Measurements from ENCODE around the gene VEGFB.

VEGFB gene

GRCh38 chr11:64196626-64197025 lies 37.8 kb upstream of the VEGFB start:
- TF ChIP-seq, protein P1, sequence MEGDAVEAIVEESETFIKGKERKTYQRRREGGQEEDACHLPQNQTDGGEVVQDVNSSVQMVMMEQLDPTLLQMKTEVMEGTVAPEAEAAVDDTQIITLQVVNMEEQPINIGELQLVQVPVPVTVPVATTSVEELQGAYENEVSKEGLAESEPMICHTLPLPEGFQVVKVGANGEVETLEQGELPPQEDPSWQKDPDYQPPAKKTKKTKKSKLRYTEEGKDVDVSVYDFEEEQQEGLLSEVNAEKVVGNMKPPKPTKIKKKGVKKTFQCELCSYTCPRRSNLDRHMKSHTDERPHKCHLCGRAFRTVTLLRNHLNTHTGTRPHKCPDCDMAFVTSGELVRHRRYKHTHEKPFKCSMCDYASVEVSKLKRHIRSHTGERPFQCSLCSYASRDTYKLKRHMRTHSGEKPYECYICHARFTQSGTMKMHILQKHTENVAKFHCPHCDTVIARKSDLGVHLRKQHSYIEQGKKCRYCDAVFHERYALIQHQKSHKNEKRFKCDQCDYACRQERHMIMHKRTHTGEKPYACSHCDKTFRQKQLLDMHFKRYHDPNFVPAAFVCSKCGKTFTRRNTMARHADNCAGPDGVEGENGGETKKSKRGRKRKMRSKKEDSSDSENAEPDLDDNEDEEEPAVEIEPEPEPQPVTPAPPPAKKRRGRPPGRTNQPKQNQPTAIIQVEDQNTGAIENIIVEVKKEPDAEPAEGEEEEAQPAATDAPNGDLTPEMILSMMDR (IDR thresholded peaks at IDR 0.05; ENCODE audit: insufficient read depth, low read length, poor library complexity, severe bottlenecking), result no peak
- Histone ChIP-seq H3K4me3 (replicated peaks; ENCODE audit: low read depth, low read length) (no peak overlapping the region), H3K27me3 (replicated peaks; ENCODE audit: control insufficient read depth, insufficient read depth, low read length) (no peaks in the 10 kb centered on the region), H3K36me3 (ENCODE audit: control insufficient read depth, insufficient read depth, low read length) (peaks cover 38% of the 10 kb centered on the region)
- DNase-seq (ENCODE audit: extremely low read depth, insufficient read length), result no peak

DNA sequence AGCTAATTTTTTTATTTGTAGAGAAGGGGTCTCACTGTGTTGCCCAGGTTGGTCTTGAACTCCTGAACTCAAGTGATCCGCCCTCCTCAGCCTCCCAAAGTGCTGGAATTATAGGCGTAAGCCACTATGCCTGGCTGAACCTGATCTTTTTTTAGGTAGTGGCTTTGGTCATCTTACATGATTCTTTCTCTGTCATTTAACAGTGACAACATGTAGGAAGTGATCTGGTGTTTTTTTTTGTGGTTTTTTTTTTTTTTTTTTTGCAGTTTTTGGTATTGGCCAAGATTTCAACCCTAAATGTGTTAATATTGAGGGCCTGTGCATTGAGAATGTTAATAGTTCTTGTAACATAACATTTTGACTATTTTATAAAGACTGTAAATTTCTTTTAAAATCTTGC lies 35.9 kb upstream of the VEGFB start:
- DNase-seq (ENCODE audit: extremely low read depth, insufficient read length), result no peak
- TF ChIP-seq, protein P1 (IDR thresholded peaks at IDR 0.05; ENCODE audit: insufficient read depth, low read length, poor library complexity, severe bottlenecking), result no peak
- Histone ChIP-seq H3K27me3 (replicated peaks; ENCODE audit: control insufficient read depth, insufficient read depth, low read length) (no peaks in the 10 kb centered on the region), H3K4me3 (replicated peaks; ENCODE audit: low read depth, low read length) (no peak overlapping the region), H3K36me3 (ENCODE audit: control insufficient read depth, insufficient read depth, low read length) (peaks cover 45% of the 10 kb centered on the region)

DNA sequence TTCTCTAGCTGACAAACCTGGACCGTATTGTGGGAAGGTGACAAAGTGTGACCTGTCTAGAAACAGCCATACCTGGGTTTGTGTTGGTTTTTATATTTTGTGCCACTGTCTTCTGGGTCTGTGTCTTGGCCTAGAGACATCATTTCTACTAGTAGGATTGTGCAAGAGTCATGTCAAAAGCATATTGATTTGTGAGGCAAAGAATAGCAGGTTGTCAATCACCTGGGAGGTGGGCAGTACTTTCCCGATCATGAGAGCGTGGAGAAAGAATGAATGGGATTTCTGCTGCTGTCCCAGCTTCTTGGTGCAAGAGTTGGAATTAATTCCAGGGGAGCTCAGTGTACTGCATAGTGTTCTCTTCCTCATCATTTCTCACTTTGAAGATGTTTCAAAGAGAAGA lies 32.8 kb upstream of the VEGFB start:
- peaks cover 37% of the 10 kb centered on the region for H3K36me3 ChIP-seq (ENCODE audit: control insufficient read depth, insufficient read depth, low read length)
- DNase-seq (ENCODE audit: extremely low read depth, insufficient read length), result no peak
- no peak overlapping the region for H3K4me3 ChIP-seq (replicated peaks; ENCODE audit: low read depth, low read length)
- no peaks in the 10 kb centered on the region for H3K27me3 ChIP-seq (replicated peaks; ENCODE audit: control insufficient read depth, insufficient read depth, low read length)
- TF ChIP-seq, protein P1 (IDR thresholded peaks at IDR 0.05; ENCODE audit: insufficient read depth, low read length, poor library complexity, severe bottlenecking), result no peak

GRCh38 chr11:64202992-64203391 lies 31.4 kb upstream of the VEGFB start:
- H3K36me3 ChIP-seq (ENCODE audit: control insufficient read depth, insufficient read depth, low read length), result peaks cover 28% of the 10 kb centered on the region
- TF ChIP-seq, protein P1 (IDR thresholded peaks at IDR 0.05; ENCODE audit: insufficient read depth, low read length, poor library complexity, severe bottlenecking), result no peak

GRCh38 chr11:64203421-64204079 lies 30.8 kb upstream of the VEGFB start:
- TF ChIP-seq, protein P1 (IDR thresholded peaks at IDR 0.05; ENCODE audit: insufficient read depth, low read length, poor library complexity, severe bottlenecking), result no peak
- Histone ChIP-seq H3K36me3 (ENCODE audit: control insufficient read depth, insufficient read depth, low read length) (peaks cover 28% of the 10 kb centered on the region), H3K27me3 (replicated peaks; ENCODE audit: control insufficient read depth, insufficient read depth, low read length) (no peaks in the 10 kb centered on the region), H3K4me3 (replicated peaks; ENCODE audit: low read depth, low read length) (no peak overlapping the region)
- DNase-seq (ENCODE audit: extremely low read depth, insufficient read length), result no peak

More at GRCh38 chr11:64202992-64203391, 31.4 kb upstream of the VEGFB start:
- Histone ChIP-seq H3K4me3 (replicated peaks; ENCODE audit: low read depth, low read length) (no peak overlapping the region), H3K27me3 (replicated peaks; ENCODE audit: control insufficient read depth, insufficient read depth, low read length) (no peaks in the 10 kb centered on the region)
- no peak for DNase-seq (ENCODE audit: extremely low read depth, insufficient read length)

DNA sequence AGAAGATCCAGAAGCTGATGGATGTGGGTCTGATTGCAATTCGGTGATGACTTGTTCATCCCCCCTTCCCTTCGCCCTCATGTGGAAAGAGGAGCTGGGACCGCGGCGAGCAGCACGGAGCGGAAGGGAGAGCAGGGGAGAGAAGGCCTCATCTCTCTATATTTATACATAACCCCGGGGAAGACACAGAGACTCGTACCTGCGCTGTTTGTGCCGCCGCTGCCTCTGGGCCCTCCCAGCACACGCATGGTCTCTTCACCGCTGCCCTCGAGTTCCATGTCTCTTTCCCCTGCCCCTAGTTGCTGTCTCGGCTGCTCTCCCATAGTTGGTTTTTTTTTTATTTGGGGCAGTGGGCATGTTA lies 30.3 kb upstream of the VEGFB start:
- Histone ChIP-seq H3K36me3 (ENCODE audit: control insufficient read depth, insufficient read depth, low read length) (peaks cover 30% of the 10 kb centered on the region), H3K4me3 (replicated peaks; ENCODE audit: low read depth, low read length) (no peak overlapping the region), H3K27me3 (replicated peaks; ENCODE audit: control insufficient read depth, insufficient read depth, low read length) (no peaks in the 10 kb centered on the region)
- TF ChIP-seq, protein P1 (IDR thresholded peaks at IDR 0.05; ENCODE audit: insufficient read depth, low read length, poor library complexity, severe bottlenecking), result no peak
- no peak for DNase-seq (ENCODE audit: extremely low read depth, insufficient read length)
